HG03139 (cell line): ENCODE results near the gene FALEC.
"Not testable (repeated sequence)": the region's sequence is repeated elsewhere in the genome, so short reads cannot be mapped to it uniquely, and the experiment has no call there.

Experiments
- ATAC-seq: cut with Tn5 transposase; IDR thresholded peaks from one replicate; pipeline ENCODE4 v1.9.1; 2021; ENCODE audit not compliant: unreplicated experiment

FALEC gene

DNA sequence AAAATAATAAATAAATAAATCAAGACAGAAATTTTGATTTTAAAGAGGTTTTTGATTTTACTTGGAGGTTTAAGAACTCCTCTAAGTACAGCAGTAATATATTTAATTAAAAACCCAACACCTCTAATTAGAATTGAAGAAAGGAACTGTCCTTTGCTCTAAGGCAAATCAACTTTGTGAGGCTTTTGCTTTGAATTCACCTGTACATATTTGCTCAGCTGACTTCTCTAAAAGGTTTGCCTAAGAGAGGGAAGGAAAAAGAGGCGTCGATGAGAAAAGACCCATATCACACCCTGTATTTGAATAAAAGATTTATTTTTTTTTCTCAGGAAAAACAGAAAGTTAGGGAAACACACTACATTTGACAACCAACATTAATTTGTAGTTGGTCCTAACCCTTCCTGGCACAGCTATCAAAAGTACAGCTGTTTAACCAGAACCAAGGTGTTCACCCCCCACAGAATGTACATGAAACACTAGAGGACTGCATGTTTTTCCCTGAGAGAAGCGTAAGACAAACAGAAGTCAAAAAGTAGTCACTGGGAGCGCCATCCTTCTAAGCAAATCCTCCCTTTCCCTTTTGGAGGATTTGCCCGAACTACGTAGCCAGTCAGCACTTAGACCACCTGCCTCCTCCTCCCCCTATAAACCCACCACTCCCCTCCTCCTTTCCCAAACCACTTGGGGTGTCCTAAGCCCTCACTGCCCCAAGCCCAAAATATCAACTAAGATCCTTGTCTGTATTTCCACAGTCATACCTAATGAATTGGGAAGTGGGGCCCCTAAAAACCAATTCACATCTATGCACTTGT lies 58.9 kb downstream of the FALEC start:
- ATAC-seq = no peak

DNA sequence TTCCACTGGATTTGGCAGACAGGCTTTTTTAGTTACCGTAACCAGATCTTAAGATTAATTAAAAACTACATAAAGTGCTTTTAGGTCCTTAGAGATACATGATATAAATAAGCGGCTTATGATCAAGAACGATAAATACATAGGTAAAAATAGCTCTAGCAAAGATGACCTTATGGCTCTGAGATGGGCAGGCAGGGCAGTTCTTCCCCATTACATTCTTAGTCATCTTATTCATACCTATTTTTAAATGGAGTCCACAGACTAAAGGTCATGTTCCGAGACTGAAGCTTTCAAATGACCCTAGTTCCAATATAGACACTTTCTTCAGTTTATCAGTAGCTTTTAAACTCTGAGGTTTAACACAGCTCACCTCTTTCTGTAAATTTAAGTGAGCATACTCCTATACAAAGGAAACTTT lies 59.5 kb downstream of the FALEC start:
- ATAC-seq = no peak

DNA sequence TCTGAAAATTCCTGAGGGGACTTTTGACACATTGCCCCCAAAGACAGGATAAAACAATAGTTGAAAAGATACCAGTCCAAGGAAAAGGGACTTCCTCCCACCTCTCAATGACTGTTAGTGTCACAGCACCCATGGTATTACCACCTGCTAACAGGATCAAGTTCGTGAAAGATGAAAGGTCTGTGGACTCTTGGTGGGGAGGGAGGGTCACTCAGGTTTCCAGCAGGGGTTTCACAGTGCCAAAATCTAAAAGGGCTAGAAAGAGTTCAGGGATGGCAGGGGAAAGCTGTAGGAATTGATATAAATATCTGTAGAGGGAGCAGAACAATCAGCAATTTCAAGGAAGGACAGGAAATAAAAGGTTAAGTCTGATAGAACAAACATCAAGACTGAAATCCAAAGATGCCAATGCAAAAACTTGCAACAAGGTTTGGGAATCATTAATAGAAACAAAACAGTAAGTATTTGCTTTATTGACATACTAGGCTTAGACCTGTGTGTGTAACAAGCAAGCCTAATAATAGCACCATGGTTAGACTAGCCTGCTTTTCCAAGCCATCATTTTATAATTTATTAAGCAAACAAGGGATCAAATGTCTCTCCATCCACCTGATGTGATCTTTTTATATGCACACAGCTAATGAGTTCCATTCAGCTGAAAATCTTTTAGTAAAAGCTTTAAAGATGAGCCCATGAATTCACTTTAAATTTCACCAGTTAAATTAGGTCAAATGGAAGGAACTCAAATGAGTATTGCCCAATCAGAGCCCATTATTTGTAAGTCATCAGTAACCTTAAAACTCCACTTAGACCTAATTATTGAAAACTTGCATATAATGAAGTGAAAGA lies 60.2 kb downstream of the FALEC start:
- ATAC-seq = no peak

DNA sequence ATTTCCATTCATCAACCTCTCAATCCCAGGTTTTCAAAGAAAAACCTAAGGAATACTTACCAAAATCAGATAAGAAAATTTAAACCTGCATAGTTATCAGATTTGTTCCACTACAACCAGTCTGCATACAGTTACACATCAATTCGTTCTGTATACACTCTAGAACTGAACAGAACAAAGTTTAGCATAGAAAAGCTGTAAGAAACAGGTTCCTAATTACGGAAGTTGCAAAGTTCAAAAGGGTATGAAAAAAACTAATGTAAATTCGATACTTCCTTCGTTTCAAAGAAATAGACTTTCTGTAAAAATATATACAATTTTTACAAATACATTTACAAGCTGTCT lies 60.8 kb downstream of the FALEC start:
- ATAC-seq = no peak

DNA sequence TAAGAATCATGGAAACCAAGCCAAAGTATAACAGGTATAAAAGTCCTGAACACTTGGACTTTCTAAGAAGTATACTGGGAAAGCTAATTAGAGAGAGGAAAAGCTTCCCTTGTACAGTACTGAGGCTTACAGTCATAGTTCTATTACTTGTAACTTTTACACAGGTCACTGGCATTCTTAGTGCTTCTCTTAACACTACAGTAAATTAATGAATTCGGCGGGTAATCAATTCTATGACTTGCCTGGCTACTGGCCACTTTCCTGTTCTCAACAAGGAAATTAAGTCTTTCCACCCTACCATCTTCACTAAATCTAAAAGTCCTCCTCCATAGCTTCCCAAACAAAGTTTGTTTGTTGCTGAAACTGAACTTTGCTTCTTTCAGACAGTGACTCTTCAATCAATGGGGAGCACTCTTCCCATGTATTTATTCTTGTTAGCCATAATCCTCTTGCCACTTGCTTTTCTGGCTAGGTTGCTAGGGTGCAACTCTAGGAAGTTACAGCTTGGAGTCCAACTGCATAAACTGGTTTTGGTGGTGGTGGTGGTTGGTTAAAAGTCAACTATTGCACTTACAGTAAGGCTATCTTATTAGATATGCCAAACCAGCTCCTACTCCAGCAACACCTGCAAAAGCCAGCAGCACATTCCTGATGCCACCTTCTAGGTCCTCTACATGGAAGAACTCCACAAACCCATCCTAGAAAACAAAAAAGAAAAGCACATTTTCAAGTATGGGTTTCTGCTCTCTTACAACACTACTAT lies 61.4 kb downstream of the FALEC start:
- no peak for ATAC-seq

DNA sequence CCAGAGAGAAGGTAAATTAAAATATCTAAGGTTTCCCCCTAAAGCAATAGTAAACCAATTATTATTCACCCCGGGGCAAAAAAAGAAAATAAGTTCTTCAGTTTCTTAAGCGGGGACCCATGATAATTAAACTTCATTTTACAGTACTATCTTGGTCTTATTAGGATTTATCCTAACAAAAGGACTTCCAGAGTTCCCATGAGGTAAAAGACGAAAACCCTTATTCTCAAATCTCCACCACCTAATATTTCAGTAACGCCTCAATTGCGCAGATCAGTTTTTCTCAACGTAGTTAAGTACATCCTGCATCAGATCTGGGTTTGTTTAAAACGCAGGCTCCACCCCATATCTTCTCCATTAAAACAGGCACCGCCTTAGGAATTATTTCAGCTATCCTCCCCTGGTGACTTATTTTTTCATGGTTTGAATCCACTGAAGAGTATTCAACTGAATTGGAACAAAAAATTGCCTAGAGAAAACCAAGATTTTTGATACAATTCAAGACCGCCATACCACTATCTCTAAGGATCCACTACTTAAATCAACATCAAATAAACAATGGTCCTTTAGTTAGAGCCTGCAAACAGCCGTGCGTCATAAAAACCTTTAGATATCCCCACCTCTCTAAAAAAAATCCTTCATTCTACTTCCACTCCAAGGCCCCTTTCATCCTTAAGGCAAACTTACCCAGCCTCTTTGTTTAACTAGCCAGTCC lies 62.2 kb downstream of the FALEC start:
- ATAC-seq = no peak

DNA sequence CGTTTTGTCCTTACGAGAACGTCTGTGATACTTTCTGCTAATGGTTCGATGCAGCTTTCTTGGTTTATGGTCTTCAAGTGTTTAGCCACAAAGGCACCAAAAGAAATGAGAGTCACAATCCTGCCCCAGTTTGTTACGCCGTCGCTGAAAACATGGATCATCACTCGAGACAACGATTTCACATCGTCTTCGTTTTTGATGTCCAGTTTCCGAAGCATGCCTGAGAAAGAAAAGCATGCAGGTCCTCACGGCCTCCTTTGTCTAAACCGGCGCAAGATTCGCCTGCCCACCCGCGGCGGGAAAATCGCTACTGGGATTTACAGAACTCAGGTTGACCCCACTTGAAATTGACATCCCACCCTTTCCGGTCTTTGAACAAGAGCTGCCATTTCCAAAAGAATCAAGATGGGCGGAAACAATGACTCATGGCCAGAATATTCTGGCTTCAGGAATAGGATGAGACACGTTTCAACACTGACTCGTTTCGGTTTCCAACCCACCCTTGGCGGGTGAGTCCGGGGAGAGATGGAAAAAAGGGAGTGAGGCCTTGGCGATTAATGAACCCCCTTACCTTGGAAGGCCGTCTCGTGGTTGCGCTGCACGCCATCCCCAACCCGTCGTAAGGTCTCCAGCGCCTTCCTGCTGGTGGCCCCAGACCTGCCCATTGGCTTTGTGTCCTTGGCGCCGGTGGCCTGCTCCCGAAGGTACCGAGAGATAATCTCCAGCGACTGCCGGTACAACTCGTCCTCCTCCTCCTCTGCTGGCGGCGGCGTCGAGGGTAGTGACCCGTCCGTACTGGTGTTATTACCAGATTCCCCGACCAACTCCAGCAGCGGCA lies 62.9 kb downstream of the FALEC start:
- no peak for ATAC-seq

DNA sequence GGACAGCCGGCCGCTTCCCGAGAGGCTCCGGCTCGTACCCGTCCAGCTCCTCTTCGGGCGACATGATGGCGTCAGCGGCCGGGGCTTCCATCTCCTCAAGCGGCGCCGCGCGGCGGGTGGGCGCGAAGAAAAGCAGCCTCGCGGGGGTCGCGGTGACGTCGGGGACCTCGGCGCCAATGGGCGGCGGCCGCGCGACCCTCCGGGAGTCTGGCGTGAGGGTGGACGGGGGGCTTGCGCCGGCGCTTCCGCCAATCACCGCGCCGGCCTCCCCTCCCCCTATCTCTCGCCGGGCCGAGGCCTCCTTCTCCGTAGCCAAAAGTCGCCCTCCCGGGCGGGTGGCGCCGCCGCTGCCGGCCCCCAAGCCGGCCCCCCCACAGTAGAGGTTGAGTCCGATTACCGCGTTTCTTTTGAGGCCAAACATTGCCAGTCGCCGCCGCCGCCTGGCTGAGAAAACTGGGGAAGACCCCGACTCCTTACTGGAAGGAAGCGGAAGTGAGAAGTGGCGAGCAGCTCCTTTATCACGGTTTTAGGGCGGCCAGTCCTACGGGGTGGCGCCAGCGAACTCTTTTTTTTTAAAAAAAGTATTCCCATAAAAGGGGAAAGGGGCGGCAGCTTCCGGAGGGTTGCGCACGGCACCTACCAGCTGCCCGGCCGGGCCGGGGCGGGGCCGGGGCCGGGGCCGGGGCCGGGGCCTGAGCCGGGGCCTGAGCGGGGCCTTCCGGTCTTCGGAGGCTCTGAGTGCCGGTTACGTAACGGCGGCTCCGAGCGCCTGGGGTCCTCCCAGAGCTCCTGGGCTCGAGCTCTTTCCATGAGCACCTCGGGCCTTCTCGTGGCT lies 63.8 kb downstream of the FALEC start, which contains the start of gene MCL1:
MCL1 (minus strand) TSS at position 501 of the 835 bp plus-strand sequence; CDS start at position 421, 80 bp downstream.
- ATAC-seq = peak; percentile 84

DNA sequence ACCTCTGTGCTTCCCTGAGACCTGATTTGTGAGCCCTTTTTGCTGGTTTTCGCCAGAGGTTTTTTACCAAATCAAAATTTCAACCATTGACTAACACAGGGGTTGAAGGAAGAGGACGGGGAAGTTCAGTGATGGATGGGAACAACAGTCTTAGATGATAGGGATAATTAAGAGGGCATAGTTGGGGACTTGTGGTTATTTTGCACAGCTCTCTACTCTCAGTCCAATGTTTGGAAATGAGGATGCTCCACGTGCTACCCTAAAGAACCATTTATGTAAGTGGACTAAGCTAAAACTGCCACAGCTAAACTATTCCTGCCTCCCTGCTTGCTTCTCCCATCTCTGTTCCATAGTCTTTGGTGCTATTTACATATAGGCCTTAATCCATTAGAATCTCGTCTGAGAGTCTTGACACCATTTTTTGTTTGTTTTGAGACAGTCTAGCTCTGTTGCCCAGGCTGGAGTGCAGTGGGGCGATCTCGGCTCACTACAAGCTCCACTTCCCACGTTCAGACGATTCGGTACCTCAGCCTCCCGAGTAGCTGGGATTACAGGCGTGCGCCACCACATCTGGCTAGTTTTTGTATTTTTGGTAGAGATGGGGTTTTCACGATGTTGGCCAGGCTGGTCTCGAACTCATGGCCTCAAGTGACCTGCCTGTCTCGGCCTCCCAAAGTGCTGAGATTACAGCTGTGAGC lies 64.5 kb downstream of the FALEC start:
- ATAC-seq = no peak

DNA sequence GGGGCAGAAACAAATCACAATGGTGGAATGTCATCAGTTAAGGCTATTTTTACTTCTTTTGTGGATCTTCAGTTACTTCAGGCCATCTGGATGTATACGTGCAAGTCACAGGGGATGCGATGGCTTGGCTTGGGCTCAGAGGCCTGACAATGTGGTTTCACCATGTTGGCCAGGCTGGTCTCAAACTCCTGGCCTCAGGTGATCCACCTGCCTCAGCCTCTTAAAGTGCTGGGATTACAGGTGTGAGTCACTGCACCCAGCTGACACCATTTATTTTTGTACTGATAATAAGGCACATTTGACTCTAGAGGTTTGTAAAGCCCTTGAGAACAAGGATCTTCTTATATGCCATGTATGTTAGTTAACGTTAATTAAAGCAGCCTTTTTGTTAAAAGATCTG lies 65.4 kb downstream of the FALEC start:
- ATAC-seq = not testable (repeated sequence)

DNA sequence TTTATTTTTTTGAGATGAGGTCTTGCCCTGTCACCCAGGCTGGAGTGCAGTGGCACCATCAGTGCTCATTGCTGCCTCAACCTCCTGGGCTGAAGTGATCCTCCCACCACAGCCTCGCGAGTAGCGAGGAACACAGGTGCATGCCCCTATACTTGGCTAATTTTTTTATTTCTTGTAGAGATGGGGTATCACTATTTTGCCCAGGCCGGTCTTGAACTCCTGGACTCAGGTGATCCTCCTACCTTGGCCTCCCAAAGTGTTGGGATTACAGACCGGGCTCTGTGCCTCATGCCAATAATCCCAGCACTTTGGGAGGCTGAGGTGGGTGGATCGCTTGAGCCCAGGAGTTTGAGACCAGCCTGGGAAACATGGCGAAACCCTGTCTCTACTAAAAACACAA lies 65.9 kb downstream of the FALEC start:
- not testable (repeated sequence) for ATAC-seq

DNA sequence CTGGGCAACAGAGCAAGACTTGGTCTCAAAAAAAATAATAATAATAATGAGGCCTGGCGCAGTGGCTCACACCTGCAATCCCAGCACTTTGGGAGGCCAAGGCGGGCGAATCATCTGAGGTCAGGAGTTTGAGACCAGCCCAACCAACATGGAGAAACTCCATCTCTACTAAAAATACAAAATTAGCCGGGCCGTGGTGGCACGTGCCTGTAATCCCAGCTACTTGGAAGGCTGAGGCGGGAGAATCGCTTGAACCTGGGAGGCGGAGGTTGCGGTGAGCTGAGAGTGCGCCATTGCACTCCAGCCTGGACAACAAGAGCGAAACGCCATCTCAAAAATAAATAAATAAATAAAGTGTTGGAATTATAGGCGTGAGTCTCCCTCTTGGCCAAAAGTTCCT lies 66.4 kb downstream of the FALEC start:
- ATAC-seq = not testable (repeated sequence)

DNA sequence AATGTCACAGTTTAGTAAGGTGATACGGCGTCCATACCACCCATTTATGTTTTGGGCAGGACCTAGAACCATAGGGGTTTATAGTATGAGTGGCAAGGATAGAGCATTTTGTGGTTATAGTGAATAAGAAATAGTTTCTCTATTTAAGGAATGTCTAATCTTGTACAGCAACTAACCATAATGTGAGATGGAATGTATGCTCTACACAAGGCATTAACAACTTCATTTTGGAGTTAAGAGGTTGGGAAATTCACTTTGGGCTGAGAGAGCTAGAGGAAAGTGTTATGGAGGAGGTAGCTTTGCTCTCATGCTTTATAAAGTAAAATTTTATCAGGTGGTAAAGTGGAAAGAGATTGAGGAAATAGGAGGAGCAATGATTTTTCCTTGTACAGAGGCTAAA lies 66.8 kb downstream of the FALEC start:
- ATAC-seq = no peak
